HG03558 (cell line): ENCODE measurements around the gene CYP27C1.

Source experiments
- ATAC-seq: cut with Tn5 transposase; IDR thresholded peaks from one replicate; pipeline ENCODE4 v1.9.1; 2021; ENCODE audit warnings: moderate number of reproducible peaks; ENCODE audit not compliant: unreplicated experiment; ENCODE audit errors: extremely low read depth

Gene CYP27C1

DNA sequence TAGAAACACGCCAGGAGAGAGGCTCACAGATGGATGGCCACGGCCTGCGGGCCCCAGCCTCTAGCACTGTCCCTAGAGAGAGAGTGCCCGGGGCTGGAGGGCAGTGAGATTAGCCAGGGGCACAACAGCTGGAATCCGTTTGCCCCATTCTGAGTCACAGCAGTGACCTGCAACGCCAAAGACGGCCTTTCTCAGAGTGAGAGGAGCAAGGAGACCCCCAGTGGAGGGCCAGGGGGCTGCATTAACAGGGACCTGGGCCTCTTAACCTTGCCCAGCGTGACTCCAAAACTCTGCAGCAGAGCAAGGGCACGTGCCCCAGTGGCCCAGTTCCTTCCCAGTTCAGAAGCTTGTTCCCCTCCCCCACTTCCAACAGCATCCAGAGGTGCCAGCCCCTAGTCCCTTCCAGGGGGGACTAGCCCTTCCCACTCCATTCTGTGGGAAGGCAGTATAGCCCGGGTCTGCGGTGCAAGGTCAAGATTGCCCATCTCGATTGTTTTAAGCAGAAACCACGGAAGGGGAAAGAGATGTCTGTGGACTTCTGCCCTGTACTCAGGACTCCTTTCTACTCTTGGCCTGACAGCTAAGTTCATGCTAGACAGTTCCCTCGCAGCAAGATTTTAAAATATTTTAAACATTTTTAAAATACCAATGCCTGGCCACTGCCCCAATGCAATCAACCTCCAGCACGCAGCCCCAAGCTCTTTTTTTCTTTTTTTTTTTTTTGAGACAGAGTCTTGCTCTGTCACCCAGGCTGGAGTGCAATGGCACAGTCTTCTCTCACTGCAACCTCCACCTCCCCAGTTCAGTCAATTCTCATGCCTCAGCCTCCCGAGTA is 62.2 kb downstream of the CYP27C1 start:
- no peak for ATAC-seq

DNA sequence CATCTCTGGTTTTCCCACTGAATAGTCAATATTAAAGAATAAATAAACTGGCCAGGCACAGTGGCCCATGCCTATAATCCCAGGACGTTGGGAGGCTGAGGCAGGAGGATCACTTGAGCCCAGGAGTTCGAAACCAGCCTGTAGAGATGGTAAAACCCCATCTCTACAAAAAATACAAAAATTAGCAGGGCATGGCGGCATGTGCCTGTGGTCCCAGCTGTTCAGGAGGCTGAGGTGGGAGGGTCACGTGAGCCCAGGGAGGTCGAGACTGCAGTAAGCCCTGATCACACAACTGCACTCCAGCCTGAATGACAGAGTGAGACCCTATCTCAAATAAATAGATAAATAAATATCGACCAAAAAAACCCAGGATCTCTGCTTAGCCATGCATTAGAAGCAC is 63.0 kb downstream of the CYP27C1 start:
- ATAC-seq = no peak

DNA sequence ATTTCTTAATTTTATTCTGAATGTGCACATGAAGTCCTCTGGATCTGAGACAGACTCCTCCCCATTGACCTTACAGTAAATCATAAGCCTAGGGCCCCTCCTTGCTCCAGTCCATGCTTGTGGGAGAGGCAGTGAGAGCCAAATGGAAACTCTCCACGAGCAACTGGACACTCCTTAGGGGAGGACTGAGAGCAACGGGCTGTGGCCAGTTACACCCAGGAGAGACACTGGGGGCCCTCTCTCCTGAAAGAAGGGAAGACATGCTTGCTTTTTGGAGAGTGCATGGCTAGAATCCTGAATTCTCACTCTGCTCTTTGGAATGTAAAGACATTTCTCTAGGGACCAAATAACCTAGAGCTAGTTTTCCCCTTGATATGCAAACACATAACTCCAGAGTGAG is 64.2 kb downstream of the CYP27C1 start:
- no peak for ATAC-seq

DNA sequence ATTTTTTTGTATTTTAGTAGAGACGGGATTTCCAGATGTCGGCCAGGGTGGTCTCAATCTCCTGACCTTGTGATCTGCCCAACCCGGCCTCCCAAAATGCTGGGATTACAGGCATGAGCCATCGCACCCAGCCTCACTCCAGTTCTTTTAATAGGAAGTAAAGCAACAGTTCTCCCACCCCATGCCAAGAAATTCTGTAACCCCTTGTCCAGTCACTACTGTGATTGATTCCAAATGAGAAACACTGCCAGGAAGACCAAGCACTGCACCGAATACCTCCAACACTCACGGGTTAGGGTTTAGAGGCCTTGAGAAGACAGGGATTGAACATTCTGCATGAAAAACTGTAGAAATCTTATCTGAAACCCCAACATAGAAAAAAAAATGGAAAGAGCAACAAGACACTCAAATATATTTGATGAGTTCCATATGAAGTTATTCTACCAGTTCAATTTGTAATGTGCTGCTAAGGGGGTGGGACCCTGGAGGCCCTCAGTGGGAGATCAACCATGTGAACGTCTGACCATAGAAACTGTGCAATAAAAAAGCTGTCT is 65.0 kb downstream of the CYP27C1 start:
- ATAC-seq = no peak

DNA sequence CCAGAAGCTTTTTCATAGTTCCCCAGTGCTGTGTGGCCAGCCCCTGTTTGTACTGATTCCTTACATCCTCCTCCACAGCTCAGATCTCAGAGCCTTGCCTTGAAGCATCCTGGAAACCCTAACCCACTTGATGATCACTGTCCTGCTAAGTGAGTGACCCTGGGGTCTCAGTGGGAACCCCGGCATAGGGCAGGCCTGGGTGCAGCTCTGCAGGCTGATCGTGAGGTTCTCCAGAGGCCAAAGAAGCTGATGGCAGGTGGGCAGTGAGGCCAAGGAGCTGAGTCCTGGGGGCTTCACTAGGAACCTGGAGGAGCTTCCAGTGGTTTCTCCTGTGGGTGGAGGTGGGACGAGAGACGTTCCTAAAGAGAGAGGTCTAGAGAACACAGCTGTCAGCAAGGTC is 65.7 kb downstream of the CYP27C1 start:
- ATAC-seq = no peak

DNA sequence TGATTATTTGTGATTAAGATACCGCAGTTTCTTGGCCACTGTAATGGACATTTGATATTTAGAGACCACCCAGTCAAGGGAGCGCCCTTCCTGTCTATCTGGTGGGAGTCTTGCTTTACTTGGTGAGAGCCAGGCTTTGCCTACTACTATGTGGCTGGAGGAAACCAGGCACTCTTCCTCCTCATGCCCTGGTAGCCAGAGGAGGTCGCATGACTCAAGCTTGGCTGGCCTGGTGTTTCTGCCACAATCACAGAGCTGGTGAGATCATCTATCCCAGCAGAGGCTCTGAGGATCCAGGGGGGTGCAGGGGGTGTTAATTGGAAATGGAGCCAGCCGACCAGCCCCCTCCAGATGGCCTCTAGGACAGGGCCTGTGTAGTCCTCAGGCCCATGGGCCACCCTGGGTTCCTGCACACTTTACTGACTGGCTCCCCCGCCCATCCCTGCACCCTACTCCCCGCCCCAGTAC is 66.4 kb downstream of the CYP27C1 start:
- ATAC-seq = no peak

DNA sequence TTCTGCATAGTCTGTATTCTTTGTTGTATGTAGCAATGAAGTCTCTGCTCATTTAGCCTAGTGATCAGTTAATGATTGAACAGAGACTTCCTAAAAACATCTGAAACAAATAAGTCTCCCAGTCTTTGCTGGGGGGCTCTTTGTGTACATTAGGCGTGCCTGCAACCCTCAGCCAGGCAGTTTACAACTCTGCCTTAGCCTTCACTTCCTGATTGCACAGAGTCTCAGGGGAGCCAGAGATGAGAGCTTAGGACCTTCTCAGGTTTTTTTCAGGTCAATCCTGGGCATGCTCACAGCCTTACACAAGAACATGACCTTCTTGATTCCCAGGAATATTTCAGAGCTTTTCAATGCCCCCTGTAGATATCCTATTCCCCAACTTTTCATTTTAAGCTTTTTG is 69.1 kb downstream of the CYP27C1 start:
- no peak for ATAC-seq

DNA sequence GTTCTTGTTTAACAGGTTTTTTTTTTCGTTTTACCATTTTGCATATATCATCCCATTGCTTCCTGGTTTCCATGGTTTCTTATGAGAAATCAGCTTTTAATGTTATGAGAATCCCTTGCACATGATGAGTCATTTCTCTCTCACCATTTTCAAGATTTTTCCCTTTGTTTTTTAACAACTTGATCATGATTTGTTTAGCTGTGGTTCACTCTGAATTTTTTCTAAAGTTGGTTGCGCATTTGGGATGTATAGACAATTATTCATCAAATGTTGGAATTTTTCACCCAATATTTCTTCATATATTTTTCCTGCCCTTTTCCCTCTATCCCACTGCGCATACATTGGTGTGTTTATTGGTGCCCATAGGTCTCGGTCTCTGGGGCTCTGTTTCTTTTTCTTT is 70.7 kb downstream of the CYP27C1 start:
- no peak for ATAC-seq

DNA sequence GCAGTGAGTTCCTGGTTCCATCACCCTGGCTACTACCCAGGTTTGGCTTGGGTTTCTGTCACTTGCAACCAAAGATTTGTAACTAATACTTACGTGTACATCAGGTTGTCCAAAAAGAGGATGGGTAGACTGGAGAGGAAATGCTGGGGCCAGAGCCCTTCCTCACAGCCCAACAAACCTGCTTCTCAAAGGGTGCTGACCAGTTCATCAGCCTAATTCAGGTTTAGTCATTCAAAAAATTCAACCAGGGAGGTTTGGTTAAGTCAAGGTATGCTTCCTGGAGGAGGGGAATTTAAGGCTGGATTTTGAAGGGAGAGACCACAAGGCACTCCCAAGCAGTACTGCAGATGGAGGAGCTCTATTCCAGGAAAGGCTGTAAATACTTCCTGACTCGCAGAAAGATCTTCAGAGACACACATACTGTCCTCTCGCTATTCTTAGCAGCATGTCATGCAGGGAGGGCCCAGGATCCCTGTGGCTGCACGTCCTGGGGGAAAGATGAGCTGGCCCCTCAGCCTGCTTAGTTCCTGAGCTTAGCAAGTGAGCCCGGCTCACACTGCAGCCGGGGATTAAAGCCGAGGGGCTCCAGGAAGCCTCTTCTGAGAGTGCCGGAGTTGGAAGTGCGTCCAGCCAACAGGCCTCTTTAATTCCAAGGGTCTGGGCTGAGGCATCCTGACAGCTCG is 73.1 kb downstream of the CYP27C1 start:
- ATAC-seq = no peak

DNA sequence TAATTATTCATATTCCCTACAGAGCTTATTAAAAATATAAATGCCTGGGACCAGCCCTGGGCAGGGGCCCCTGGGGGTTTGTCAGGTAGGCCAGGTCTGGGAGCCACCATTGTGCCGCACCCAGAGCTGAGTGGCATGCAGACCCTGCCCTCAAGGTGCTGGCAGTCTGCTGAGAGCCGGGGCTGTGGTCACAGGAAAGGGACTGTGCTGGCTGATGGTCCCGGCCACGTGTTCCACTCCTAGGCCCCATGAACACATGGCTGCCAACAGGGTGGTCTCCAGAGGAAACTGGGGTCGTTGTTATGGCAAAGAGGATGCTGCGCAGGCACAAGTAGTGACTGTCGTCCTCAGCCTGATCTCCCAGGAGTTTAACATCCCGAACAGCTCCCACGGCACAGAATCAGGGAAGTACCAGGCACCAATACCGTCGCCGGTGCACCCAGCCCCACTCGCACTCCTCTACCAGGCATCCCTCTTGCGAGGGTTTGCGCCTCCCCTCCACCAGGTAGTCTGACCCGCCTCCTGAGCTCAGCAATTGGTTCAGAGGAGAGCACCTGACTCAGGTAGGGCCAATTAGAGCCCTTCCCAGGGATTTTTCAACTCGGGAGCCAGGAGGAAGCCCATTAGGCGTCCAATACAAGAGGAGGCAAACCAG is 73.9 kb downstream of the CYP27C1 start:
- no peak for ATAC-seq

DNA sequence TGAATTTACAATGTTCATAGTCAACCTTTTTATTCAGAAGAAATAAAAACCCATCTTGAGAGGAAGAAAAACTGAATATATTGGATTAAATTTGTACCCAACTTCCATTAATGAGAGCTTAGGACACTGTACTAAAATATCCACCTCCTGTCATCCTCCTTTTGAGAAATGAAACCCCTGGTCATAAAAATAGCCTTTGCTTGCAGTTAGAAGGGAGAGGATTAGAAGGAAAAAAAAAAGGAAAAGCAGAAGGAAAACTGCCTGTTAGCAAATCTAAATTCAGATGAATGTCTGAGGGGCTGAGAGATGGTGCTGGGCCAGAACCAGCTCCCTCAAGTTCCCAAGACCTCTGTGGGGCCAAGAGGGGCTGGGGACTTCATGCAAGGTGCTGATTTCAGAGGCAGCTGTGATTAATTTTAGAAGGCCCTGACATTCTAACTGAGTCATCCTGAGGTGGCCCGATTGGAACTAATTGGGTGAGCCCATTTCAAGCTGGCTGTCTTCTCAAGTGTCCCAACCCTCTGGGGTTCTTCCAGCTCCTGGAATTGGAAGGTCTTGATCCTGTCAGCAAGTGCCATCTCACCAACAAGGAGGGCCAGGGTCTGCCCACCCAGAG is 74.7 kb downstream of the CYP27C1 start:
- no peak for ATAC-seq

DNA sequence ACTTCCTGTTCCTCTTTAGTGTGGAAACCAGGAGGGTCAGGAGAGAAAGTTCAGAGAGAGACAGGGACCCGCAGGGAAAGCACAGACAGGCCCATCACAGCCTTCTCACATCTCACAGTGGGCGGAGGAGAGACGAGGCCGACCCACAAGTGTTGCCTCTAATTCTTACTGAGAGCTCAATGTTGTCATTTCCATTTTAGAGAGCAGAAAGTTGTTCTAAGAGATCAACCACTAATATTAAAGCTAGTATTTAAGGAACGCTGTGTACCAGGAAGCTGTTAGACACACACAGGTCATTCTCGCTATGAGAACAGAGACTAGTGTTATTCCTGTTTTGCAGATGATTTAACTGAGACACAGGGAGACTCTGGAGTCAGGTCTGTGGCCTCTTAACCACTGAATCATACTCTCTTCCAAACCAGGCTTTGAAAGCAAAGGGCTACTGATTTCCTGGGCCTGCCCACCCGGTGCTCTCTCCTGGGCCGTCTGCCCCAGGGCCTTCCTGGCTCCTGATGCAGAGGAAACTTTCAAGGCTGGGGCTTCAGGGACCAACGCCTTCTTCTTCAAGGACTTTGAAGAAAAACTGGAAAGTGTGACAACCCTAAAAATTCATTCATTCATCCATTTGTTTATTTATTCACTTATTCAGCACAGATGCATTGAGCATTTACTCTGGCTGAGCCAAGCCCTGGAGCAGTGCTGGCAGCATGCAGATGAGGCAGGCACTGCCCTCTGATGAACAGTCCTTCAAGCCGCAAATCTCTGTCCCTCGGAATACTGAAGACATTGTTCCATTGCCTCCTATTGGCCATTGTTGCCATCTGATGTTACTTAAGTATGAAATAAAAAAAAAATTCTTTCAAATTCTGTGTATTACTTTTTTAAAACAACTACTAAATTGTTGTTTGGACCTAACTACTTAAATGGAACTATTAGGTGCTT is 76.0 kb downstream of the CYP27C1 start:
- no peak for ATAC-seq

DNA sequence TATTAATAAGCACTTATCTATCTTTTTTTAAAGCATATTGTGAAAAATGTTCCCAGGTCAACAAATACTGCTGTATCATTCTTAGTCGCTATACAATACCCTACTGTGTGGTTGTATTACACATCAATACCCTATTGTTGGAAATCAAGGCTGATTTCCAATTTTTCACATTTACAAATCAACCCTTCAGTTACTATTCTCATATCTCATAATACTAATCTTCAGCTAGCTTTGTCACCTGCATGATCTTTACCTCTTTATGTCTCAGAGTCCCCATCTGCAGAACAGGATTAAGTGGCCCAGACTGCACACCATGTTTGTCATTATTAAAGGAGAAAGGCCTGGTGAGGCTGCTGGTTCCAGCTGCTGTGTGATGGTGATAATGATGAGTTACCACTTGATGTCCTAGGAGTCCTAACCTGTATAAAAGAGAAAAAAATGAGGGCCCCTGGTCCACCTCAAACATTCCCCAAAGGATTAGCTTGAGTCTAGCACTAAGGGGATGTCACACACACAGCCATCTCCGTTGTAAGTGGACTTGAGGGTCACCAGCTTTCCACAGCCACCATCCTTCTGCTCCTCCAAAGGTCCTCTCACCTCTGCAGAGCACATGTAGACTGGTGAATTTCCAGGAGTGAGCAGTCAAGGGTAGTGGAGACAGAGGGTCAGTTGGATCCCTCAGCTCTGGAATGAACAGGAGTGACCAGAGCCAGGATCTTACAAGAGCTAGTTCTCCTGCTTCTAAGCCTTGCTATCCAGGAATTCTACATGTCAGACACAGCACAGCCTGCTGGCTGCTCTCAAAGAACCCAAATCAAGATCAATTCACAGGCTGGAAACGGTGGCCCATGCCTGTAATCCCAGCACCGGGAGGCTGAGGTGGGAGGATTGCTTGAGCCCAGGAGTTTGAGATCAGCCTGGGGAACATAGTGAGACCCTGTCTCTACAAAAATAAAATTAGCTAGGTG is 77.2 kb downstream of the CYP27C1 start:
- ATAC-seq = no peak

DNA sequence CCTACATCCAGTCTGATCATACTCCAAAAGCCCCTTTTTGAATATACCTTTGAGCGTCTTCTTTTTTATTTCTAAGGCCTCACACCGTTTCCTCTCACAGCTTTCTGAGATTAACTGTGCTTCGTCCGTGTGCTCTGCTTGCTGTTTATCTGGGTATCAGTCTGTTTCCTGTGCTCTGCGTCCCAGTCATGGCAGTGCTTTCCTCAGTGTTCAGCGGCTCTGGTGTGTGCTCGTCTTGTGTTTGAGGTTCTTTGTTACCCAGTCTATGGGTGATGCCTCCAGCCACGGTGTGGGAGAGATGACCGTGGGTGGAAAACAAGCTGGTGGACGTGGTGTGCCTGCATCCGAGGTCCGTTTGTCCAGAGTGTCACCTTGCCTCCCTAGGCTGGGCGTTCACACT is 79.6 kb downstream of the CYP27C1 start:
- no peak for ATAC-seq

DNA sequence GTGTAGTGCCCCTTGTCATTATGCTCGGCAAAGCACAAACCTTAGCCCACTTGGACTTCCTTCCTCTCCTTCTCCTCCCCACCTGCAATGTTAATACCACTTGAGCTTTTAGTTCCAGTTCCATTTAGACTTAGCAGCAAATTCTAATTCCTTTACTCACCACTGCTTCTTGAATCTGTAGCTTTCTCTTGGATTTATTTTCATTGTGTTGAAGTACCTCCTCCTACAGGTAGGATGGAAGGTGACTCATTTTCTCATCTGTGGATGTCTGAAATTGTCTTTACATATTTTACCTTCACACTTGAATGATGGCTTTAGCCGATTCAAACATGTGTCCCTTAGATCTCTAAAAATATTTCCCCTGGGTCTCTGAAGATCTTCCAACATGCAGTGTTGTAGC is 80.3 kb downstream of the CYP27C1 start:
- ATAC-seq = no peak

DNA sequence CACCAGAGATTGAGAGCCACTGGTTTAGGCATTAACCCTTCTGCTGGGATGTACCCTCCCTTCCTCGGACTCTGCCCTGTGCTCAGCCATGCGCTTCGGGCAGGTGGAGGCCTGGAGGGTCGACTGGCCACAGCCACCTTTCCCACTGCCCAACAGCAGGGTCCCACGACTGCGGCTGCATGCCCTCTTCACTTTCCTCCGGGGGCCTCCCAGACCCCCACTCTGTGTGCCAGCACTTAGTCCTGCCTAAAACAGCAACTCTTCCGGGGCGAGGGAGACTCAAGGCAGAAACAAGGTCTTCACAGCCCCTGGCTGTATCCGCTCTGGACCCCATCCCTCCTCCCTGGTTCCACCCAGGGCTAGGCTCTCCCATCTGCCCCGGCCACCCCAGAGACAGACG is 81.8 kb downstream of the CYP27C1 start:
- no peak for ATAC-seq

DNA sequence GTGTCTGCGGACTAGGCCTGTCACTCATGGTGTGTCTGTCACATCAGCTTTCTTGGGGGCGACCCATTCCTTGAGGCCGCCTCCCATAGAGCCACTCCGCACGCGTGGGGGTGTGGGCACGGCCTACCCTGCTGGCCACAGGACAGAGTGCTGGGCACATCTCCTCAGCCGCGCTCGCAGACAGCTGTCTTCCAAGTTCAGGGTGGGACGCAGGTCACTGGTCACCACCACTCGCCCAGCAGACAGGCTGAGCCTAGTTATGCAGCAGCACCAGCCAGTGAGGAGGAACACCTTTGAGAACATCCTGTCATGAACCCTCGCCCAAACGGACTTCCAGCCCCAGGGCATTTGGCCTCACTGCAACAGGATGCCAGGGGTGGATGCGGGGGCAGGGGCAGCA is 82.4 kb downstream of the CYP27C1 start:
- ATAC-seq = no peak

DNA sequence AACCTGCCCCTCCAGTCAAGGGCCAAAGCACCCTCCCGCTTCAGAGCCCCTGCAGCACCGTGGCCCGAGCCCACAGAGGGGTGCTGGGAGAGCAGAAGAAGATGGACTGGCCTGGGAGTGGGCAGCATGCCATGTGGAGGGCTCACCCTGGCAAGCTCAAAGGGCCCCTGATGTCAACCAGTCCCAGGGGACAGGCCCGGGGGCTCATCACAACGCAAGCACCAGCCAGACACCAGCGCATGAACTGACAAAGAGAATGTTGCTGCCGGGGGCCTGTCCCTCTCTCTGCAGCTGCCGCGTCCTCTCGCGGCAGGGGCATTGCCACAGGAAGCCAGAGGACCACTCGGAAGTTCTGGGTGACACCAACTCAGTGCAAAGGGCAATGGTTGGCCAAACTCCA is 82.9 kb downstream of the CYP27C1 start:
- ATAC-seq = no peak
